K562 (cell line): Measurements from ENCODE around the gene DNAJB2. TPM values are rescaled to one million over a fixed set of nuclear protein-coding genes. Genes with fewer than 3 reads are reported as not detected.

Source experiments
- EP300 ChIP-seq: IDR thresholded peaks from 2 replicates; pipeline ENCODE4 v1.6.1; 2012; ENCODE audit warnings: low read length, improper control_type of control experiment
- FOXP1 ChIP-seq: sonication (generic); formaldehyde crosslinking; IDR thresholded peaks from 2 replicates; pipeline ENCODE4 v1.8.0; 2022; ENCODE audit warnings: mild to moderate bottlenecking, missing genetic modification reagents
- SPI1 ChIP-seq: IDR thresholded peaks from 2 replicates; pipeline ENCODE4 v1.6.1; 2011; ENCODE audit warnings: low read depth, low read length, control low read depth, borderline replicate concordance
- TCF3 ChIP-seq: sonication (generic); formaldehyde crosslinking; IDR thresholded peaks from 2 replicates; pipeline ENCODE4 v1.4.0; 2020; ENCODE audit warnings: mild to moderate bottlenecking, missing genetic modification reagents
- TEAD1 ChIP-seq, 2 experiments: fragments of 450-650 bp in 1 of 2; sonication (generic) in 1 of 2; formaldehyde crosslinking; IDR thresholded peaks; 2 replicates each; pipeline versions ENCODE4 v1.4.0 to v1.8.0; 2020 to 2022; ENCODE audit warnings: mild to moderate bottlenecking in 2 of 2, missing genetic modification reagents in 1 of 2
- ZEB2 ChIP-seq: fragments of 450-650 bp; IDR thresholded peaks from 2 replicates; pipeline ENCODE4 v1.6.1; 2016
- ZNF174 ChIP-seq: fragments of 250-450 bp; sonication (Bioruptor Pico); IDR thresholded peaks from 2 replicates; pipeline ENCODE4 v1.4.0; 2020; ENCODE audit warnings: mild to moderate bottlenecking
- polyA plus RNA-seq, 8 experiments: library from polyadenylated mRNA; depleted of rRNA in 4 of 8; stranded (reverse) in 5 of 8; unstranded in 3 of 8; fragments of >200 nt; fragmentation: Nextera tagmentation in 2 of 8; fragmentation: Illumina TruSeq in 1 of 8; extraction: Ambion mirVana in 2 of 8; extraction: Trizol in 1 of 8; gene quantifications; 2 replicates each; pipeline versions ENCODE4 v1.2.1 to v1.2.3, GENCODE V29; 2011 to 2014; ENCODE audit warnings: inconsistent platforms in 1 of 8, missing spikeins in 1 of 8
- total RNA-seq, 7 experiments: library from RNA; depleted of rRNA in 6 of 7; stranded (reverse); fragments of >200 nt in 6 of 7; fragmentation: Illumina TruSeq in 2 of 7; extraction: Trizol in 2 of 7; gene quantifications; 2 replicates each; pipeline versions ENCODE4 v1.2.1 to v1.2.3, GENCODE V29; 2011 to 2021; ENCODE audit warnings: low replicate concordance in 1 of 7
- TF ChIP-seq, protein P1 (sequence below), 2 experiments: fragments of 450-650 bp in 1 of 2; sonication (generic) in 1 of 2; formaldehyde crosslinking in 1 of 2; IDR thresholded peaks; 2 replicates each; pipeline versions ENCODE4 v1.7.1 to v1.9.0; 2016 to 2022; ENCODE audit warnings: inconsistent platforms in 1 of 2, mild to moderate bottlenecking in 1 of 2, missing genetic modification reagents in 1 of 2
- TF ChIP-seq, protein P2 (sequence below): fragments of 450-650 bp; formaldehyde crosslinking; conservative IDR thresholded peaks from 2 replicates; pipeline ENCODE4 v1.4.0; 2022; ENCODE audit warnings: mild to moderate bottlenecking, missing genetic modification characterization
- TF ChIP-seq, protein P3 (sequence below): sonication (generic); formaldehyde crosslinking; IDR thresholded peaks from 2 replicates; pipeline ENCODE4 v1.8.0; 2022; ENCODE audit warnings: missing genetic modification reagents, mild to moderate bottlenecking, borderline replicate concordance
- TF ChIP-seq, protein P4 (sequence below), 2 experiments: IDR thresholded peaks; 2 replicates each; pipeline ENCODE4 v1.6.1; 2012; ENCODE audit warnings: improper control_type of control experiment in 2 of 2, low read depth in 2 of 2, low read length in 2 of 2, borderline replicate concordance in 1 of 2

The DNAJB2 gene
- total and polyA plus RNA-seq, 9 of the 15 experiments (the other 6 are each of a cell fraction or from before 2014, with no cell fraction given): 0.08 to 3.0 (median 2.2) TPM; not detected in 1

DNA sequence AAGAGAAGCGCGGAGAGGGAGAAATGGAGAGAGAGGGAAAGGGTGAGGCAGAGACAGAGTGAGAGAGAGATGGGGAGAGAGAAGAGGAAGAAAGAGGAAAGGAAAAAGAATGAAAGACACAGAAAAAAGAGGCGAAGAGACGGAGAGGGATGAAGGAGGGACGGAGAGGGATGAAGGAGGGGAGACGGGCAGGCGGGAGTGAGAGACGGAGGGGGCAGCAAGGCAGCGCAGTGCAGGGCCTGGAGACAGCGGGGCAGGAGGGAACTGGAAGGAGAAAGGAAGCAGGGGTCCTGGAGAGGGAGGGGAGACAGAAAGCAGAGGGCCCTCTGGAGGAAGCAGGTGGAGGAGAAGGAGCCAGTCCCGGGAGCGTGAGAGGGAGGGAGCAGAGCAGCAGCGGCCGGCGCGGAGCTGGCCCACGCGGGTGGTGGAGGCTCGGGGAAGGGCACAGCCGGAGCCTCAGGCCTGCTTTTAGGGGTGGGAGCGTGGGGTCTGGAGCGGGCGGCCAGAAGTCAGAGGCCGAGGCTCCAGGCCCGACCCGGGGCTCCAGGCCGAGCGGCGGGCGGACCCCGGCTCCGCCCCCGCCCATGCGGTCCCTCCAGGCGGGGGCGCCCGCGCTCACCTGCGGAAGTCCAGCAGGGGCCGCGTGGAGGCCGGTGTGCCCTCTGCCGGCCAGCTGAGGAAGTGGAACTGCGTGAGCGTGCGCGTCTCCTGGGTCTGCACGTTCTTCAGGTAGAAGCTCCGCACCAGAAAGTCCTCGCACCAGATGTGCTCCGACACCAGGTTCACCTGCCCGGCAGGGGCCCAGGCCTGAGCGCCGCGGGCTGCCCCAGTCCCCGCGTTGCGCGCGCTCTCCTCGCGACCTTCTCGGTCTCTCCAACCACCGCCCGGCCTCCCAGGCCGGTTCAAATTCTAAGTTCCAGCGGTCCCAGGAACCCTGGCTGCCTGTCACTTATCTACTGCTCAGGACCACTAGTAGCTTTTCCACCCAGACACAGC is 15.5 kb downstream of the DNAJB2 start (continued):
- TF ChIP-seq, protein P1, sequence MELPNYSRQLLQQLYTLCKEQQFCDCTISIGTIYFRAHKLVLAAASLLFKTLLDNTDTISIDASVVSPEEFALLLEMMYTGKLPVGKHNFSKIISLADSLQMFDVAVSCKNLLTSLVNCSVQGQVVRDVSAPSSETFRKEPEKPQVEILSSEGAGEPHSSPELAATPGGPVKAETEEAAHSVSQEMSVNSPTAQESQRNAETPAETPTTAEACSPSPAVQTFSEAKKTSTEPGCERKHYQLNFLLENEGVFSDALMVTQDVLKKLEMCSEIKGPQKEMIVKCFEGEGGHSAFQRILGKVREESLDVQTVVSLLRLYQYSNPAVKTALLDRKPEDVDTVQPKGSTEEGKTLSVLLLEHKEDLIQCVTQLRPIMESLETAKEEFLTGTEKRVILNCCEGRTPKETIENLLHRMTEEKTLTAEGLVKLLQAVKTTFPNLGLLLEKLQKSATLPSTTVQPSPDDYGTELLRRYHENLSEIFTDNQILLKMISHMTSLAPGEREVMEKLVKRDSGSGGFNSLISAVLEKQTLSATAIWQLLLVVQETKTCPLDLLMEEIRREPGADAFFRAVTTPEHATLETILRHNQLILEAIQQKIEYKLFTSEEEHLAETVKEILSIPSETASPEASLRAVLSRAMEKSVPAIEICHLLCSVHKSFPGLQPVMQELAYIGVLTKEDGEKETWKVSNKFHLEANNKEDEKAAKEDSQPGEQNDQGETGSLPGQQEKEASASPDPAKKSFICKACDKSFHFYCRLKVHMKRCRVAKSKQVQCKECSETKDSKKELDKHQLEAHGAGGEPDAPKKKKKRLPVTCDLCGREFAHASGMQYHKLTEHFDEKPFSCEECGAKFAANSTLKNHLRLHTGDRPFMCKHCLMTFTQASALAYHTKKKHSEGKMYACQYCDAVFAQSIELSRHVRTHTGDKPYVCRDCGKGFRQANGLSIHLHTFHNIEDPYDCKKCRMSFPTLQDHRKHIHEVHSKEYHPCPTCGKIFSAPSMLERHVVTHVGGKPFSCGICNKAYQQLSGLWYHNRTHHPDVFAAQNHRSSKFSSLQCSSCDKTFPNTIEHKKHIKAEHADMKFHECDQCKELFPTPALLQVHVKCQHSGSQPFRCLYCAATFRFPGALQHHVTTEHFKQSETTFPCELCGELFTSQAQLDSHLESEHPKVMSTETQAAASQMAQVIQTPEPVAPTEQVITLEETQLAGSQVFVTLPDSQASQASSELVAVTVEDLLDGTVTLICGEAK (IDR thresholded peaks at IDR 0.05): peak; percentile 45; the same call in 1 of the 2 replicates
- TF ChIP-seq, protein P1 (CRISPR knock-in tag; IDR thresholded peaks at IDR 0.05): no peak
- TF ChIP-seq FOXP1 (peak; percentile 81), TCF3 (CRISPR knock-in tag) (peak; percentile 23; the same call in 1 of the 2 replicates), TEAD1 (CRISPR knock-in tag; IDR thresholded peaks at IDR 0.05) (peak in 1 of 2 experiments; percentile 80; a peak in 2 of 4 replicates), SPI1 (peak; percentile 81), ZEB2 (peak; percentile 61; the same call in 1 of the 2 replicates), ZNF174 (CRISPR knock-in tag) (no peak), EP300 (0 out of 2 replicates have a peak, but pooled peaks have one; percentile 7)
- TF ChIP-seq, protein P2, sequence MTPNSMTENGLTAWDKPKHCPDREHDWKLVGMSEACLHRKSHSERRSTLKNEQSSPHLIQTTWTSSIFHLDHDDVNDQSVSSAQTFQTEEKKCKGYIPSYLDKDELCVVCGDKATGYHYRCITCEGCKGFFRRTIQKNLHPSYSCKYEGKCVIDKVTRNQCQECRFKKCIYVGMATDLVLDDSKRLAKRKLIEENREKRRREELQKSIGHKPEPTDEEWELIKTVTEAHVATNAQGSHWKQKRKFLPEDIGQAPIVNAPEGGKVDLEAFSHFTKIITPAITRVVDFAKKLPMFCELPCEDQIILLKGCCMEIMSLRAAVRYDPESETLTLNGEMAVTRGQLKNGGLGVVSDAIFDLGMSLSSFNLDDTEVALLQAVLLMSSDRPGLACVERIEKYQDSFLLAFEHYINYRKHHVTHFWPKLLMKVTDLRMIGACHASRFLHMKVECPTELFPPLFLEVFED (CRISPR knock-in tag): 0 out of 2 replicates have a peak, but pooled peaks have one; percentile 8
- TF ChIP-seq, protein P3, sequence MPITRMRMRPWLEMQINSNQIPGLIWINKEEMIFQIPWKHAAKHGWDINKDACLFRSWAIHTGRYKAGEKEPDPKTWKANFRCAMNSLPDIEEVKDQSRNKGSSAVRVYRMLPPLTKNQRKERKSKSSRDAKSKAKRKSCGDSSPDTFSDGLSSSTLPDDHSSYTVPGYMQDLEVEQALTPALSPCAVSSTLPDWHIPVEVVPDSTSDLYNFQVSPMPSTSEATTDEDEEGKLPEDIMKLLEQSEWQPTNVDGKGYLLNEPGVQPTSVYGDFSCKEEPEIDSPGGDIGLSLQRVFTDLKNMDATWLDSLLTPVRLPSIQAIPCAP (CRISPR knock-in tag): no peak
- TF ChIP-seq, protein P4, sequence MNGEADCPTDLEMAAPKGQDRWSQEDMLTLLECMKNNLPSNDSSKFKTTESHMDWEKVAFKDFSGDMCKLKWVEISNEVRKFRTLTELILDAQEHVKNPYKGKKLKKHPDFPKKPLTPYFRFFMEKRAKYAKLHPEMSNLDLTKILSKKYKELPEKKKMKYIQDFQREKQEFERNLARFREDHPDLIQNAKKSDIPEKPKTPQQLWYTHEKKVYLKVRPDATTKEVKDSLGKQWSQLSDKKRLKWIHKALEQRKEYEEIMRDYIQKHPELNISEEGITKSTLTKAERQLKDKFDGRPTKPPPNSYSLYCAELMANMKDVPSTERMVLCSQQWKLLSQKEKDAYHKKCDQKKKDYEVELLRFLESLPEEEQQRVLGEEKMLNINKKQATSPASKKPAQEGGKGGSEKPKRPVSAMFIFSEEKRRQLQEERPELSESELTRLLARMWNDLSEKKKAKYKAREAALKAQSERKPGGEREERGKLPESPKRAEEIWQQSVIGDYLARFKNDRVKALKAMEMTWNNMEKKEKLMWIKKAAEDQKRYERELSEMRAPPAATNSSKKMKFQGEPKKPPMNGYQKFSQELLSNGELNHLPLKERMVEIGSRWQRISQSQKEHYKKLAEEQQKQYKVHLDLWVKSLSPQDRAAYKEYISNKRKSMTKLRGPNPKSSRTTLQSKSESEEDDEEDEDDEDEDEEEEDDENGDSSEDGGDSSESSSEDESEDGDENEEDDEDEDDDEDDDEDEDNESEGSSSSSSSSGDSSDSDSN (IDR thresholded peaks at IDR 0.05; ENCODE audit: borderline replicate concordance in 1 of 2, low read depth in 2 of 2, low read length in 2 of 2): peak; percentile 54 to 83; a peak in 2 of 4 replicates
